Raji (cell line): ENCODE measurements around the gene BTBD9.

Source experiments
- POLR2A ChIP-seq: IDR thresholded peaks from 2 replicates; pipeline ENCODE4 v1.6.1; 2011; ENCODE audit warnings: low read depth, low read length, control low read depth; ENCODE audit not compliant: insufficient read depth

Gene BTBD9

DNA sequence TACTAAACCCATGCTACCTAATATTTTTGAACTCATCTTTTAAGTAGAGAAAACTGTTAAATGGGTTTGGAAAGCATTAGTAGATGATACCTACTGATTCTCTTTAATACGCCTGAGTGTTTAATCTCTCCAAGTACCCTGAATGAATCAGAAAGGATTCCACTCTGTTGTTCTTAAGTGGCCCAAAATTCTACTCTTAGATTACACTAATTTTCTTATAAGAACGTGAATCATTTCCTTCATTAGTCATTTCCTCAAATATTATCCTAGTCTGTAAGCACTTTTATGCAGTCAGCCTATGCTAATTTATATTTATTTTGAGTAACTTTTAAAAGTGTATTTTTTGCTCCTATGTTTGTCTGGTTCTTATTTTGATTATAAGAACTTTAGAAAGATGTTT, 380.0 kb downstream of the BTBD9 start:
- no peak for TF ChIP-seq POLR2A

DNA sequence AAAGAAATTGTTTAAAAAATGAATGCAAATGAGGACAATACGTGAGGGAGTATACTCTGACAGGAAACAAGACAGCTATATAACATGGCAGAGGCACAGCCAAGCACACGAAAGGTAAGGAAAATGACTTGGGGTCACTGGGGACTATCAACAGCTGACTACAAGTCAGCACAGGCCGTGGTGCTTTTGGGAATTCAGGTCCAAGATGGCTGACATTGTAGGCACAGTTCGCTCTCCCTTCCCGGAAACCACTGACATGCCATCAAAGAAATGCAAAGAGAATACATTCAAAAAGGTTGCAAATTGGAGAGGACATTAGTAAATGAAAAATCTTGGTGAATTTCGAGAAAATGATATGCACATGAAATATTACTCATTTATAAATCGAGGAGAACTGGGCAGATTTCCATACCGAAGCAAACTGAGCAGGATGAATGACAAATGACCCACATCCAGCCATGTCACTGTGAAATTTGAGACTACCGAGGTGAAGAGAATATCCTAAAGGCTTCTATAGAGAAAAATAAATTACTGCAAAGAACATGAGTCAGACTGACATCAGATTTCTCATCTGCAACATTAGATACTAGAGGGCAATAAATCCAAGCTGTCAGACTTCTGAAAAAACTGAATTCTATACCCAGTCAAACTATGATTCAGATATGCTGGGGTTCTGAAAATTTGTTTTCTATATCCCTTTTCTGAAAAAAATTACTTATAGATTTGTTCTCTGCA, 391.1 kb downstream of the BTBD9 start:
- TF ChIP-seq POLR2A, result no peak

DNA sequence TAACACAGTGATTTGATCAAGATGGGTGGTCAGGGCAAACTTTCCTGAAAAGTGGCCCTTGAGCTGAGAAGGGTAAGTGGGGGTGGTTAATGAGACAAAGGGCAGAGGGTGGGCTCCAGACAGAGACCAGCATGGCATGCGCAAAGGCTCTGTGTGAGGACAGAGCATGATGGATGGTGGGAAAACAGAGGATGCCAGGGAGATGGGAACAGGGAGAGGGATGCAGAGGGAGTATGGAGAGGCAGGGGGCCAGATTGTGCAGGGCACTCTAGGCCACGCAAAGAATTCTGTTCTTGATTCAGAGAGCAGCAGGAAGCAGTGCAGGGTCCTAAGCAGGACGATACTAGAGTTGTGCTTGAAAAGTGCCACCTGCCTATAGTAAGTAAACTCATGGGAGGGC, 394.4 kb downstream of the BTBD9 start:
- no peak for TF ChIP-seq POLR2A

DNA sequence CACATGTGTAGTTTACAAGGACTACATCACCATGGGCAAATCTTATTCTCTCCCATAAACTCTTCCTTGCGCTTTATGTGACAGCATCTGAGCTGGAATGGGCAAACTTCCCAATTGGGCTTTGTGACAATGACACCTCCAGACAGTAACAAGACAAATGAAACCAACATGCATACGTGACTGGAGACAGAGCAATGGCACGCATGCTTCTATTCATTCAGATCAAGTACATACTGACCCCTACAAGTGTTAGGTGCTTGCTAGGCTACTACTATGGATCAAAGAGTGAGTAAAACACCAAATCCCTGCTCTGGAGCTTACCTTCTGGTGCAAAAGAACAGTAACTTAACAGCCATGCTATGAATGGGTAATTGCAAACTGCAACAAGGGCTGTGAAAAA, 394.9 kb downstream of the BTBD9 start:
- TF ChIP-seq POLR2A, result no peak

DNA sequence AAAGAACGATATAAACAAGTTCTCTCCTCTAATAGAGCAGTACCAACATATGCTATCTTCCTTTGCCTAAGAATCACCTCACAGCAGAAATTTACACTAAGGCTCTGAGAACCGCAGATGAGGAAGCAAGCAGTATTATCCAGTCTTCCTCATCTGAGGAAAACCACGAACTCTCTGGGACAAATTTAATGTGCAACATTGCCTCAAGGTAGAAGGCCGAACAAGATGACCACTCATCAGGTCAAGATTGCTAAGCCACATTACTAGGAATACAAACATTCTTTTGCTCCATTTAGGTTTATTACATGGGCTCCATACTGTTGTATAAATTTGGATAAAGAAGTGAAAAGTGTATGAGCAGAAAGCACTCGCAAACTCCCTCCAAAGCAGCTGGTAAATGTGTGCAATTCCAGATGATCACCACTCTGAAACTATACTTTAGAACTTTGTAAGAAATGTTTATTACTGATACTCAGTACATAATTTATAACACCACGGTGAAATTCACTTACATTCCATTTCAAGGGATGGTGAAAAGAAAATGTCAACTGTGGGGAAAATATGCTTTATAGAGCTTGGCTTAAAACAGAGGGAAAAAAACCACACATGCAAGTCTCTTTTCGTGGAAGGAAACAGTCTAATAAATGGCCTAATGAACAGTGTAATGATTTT, 398.4 kb downstream of the BTBD9 start:
- TF ChIP-seq POLR2A, result no peak

DNA sequence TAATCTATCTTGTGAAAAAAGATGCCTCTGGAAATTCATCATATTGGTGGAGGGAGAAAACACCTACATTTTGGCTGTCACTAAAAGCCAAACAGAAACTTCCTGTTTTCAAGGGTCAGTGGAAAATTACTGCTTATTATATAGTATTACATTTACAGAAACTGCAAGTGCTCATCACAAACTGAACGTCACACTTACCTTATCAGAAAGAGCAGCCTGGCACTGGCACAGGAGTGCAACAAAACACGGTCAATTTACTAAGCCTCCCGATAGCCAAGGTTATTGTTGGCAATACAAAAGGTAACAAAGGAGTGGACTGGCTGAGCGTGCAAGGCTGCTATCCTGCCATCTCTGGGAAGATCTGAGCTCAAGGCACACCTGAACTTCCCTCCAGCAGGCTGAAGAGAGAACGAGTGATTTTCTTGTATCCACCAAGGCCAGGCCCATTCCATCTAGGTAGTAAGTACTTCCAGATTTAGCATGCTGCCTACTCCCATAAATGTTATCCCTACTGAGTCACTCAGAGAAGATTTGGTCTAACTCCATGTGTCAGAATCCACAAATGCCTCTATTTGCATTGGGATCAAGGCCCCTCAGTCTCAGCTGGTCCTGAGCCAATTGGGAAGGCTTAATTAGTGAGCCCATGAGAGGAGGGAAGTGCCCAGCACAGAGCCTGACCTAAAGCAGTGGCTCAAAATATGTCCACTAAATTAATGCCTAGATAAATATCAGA, 399.8 kb downstream of the BTBD9 start:
- TF ChIP-seq POLR2A, result no peak

DNA sequence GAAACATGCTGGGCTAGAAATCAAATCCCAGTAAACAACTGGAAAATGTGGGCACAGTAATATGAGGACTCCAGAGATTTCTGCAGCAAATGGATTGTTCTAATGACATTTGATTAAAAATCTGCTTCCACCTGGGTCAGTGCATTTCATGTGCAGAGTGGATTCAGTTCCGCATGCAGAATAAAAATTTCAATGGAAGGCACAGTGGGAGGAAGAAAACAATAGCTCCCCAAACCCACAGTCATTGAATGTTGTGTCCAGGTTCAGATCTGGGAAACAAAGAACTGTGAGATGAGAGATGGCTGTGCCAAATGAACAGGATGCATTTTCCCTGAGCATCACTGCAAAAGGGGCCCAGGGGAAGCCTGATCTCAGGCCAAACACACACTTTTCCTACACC, 403.1 kb downstream of the BTBD9 start:
- no peak for TF ChIP-seq POLR2A

DNA sequence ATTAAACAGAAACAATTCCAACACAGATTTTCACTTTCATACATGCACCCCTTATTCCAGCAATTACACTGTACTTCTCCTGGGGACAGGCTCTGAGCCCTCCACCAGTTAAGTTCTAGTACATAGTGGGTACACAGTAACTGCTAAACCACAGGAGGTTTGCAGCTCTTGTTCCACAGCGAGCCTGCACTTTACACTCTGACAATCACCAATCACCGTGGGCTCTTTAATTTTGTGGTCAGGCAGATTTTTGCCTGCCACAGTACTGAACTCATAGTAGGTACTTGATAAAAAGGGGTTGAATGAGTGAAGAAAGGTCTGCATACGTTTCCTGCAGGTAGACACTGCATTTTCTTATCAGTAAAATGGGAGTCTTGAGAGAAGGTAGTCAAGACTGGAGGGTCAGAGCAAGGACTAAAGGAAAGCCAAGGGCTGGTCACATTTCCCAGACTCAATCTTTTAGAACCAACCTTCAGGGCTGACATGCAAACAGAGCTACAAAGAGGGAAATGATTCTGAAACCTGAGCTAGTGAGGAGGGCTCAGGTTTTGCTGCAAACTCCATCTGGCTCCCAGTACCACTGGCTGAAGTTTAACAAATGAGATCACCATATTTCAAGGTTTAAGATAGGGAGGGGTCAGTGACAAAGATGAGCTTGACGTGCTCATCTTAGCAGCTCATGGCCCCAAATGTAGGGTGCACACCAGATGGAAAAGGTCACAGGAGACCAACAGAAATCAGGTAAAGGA, 404.6 kb downstream of the BTBD9 start:
- TF ChIP-seq POLR2A, result no peak

DNA sequence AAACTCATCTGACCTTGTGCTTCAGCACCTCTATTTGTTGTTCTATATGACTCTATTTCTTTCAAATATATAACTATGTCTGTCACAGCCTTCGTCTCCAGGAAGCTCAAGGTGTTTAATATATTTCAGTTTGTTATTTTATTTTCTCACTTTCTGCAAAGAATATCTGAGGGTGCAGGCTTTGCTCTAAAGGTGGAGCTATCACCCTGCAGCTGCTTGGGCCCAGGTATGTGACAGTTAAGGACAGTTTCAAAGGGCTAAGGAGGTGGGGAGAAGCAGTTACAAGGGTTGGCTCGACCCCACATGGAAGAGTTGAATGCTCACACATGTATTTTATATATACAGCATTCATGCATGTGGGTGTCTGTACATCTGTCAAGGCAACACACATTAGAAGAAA, 405.6 kb downstream of the BTBD9 start:
- TF ChIP-seq POLR2A, result no peak

DNA sequence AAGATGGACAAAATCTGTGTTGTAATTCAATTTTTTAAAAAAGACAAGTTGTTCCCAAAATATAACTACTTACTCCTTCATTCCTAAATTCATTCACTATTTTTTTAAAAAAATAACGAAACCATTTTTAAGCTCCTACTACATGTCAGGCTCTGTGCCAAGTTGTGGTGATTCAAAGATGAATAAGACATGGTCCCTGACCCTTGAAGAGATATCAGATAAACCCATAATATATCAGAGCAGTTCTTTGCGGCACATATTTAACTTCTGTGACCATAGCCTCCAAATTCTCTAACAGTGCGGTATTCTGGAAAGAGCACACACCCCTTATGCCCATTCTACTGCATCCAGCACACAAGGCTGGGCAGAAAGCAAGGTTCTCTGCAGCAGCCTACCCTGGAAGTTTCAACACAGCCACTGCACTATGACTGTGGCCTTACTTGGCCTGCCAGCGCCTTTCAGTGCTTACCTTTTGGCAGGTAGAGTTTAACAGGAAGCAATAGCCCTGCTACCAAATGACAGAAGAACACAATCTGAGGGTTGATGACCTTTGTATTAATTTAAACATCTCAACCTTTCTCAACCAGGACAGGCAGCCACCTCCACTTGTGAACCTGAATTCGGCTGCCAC, 406.5 kb downstream of the BTBD9 start:
- TF ChIP-seq POLR2A, result no peak

DNA sequence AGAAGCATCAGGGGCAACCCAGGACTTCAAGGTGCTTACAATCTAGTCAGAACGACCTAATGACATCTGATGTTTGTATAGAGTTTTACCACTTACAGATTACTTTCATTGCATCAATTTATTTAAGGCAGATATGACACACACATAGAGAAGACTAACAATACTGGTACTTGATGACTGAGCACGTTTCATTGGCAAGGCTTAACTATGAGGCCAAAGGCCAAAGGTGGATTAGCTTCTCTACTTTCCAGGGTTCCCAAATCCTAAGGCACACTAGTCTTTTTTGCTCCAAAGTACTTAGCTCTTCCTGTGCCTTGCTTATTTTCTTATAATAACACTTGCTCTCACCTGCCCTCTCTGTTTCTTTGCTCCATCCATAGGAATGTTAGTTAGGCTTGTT, 414.0 kb downstream of the BTBD9 start:
- TF ChIP-seq POLR2A, result no peak

DNA sequence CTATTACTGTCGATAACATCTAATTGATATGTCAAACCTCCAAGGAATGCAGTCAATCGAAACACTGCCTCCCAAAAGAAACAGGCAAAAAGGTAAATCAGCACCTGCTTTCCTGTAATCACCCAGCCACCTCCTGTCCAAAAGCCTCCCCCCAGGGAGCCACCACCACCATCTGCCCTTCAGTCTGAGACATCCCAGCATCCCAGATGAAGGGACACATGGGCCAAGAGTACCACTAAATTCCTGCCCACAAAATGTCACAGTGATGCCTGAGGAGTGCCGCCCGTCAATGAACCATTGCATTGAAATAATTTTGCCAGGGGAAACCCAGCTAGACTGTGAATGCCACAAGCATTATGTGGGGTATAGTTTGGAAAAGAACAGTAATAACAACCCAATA, 418.5 kb downstream of the BTBD9 start:
- TF ChIP-seq POLR2A, result no peak

DNA sequence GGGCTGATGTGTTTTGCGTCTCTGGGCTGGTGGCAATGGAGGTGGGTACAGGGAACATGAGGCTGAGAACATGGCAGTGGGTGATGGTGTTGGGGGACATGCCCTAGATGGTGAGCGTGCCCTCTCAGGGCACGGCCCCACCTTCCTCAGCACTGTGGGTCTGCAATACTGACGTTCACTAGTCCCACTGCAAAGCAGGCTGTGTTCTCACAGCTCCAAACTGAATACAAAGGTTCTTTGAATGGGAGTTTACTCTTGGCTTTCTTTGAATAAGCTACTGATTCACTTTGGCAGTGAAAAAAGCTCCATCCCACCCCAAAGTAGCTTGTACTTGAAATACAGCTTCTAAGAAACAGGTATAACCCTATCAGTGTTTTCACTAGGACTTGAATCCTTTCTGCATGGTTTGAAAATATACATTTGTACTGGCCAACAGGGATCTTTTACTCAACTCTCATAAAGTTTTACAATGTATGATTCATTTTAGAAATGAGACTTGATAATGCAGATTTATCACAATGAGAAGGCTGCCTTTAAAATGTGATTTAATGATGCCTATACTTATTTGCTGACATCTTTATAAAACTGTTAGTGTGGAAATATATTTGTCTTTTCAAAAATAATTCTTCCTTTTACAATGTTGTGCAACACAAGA, 419.5 kb downstream of the BTBD9 start:
- TF ChIP-seq POLR2A, result no peak

DNA sequence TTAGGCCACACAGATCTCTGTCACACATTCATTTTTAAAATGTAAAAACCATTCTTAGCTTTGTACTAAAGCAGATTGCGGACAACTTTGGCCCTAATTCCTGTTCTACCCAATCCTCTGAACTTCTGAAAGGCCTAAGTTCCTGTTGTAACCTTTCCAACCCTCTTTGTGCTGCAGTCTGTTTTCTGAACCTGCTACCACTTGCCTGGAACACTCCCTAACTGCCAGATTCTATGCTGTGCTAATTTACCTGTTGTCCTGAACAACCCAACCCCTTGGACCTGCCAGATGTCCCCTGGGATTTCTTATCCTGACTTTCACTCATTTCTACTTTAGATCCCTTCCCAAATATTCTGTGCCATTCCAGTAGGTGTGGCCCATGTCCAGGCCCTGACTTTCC, 421.5 kb downstream of the BTBD9 start:
- no peak for TF ChIP-seq POLR2A
